K562 (cell line): ENCODE results near the gene KCTD3. TPM values are rescaled to one million over a fixed set of nuclear protein-coding genes. Genes with fewer than 3 reads are reported as not detected.
A peak's percentile ranks its signal among the peaks of the same experiment; 100 is the strongest.

ENCODE experiments used
- ATAC-seq: fragments of 200-7000 bp; cut with Tn5 transposase; 3 replicates; pipeline ENCODE4 v1.9.1; 2020; ENCODE audit warnings: moderate library complexity
- BruUV-seq: library from RNA; stranded (reverse); fragments of 400-500 nt; replicated peaks from 2 replicates; lab custom pipeline; 2021; lab: Mats Ljungman, UMichigan
- CTCF ChIA-PET: fragments of 300-600 bp; formaldehyde crosslinking; extraction: SDS; loops from one replicate; lab custom pipeline; 2021; ENCODE audit warnings: low intra/inter-chr PET ratio; lab: Yijun Ruan, JAX
- POLR2A ChIA-PET: fragments of 300-600, 350-650 bp; sonication (Branson Sonifier 250); formaldehyde crosslinking; extraction: SDS; loops from one replicate; lab custom pipeline; 2021; ENCODE audit warnings: antibody characterized with exemption, inconsistent platforms; lab: Yijun Ruan, JAX
- DNase-seq, 4 experiments: peaks; one replicate each; pipeline versions ENCODE4 v3.0.0 to v3.0.0-alpha.2; 2011 to 2018; ENCODE audit warnings: low spot score in 3 of 4, mixed read lengths in 3 of 4; ENCODE audit errors: extremely low read depth in 1 of 4
- FAIRE-seq: peaks from 2 replicates; lab custom pipeline; 2011; peaks lifted over from hg19 to GRCh38; lab: Jason Lieb, UNC
- H2AFZ ChIP-seq: 2 replicates; pipeline ENCODE4 v1.6.0; 2011; ENCODE audit warnings: low read depth, low read length, control low read depth, inconsistent platforms
- H3K27ac ChIP-seq: fragments of 200-600 bp; 3 replicates; pipeline ENCODE4 v1.8.0; 2011; ENCODE audit warnings: low read depth, mild to moderate bottlenecking, control low read depth, inconsistent platforms, low read length, moderate library complexity, mixed read lengths; ENCODE audit errors: extremely low read depth
- H3K27me3 ChIP-seq, 2 experiments: fragments of 300-600 bp in 1 of 2; 2 replicates in 1 of 2; 3 replicates in 1 of 2; pipeline versions ENCODE4 v1.6.0 to v1.8.0; 2011; ENCODE audit warnings: inconsistent platforms in 2 of 2, low read length in 2 of 2, mild to moderate bottlenecking in 1 of 2, mixed read lengths in 1 of 2, moderate library complexity in 1 of 2; ENCODE audit not compliant: control insufficient read depth in 2 of 2, insufficient read depth in 2 of 2
- H3K36me3 ChIP-seq: fragments of 300-600 bp; 3 replicates; pipeline ENCODE4 v1.8.0; 2011; ENCODE audit warnings: mild to moderate bottlenecking, low read length, inconsistent platforms; ENCODE audit not compliant: control insufficient read depth, insufficient read depth
- H3K4me1 ChIP-seq, 2 experiments: fragments of 200-600 bp in 1 of 2; replicated peaks in 1 of 2; 2 replicates in 1 of 2; 3 replicates in 1 of 2; pipeline versions ENCODE4 v1.5.1 to v1.8.0; 2011; ENCODE audit warnings: inconsistent platforms in 2 of 2, low read length in 2 of 2, mild to moderate bottlenecking in 1 of 2, mixed read lengths in 1 of 2, moderate library complexity in 1 of 2; ENCODE audit not compliant: control insufficient read depth in 2 of 2, insufficient read depth in 2 of 2
- H3K4me2 ChIP-seq: 2 replicates; pipeline ENCODE4 v1.6.1; 2011; ENCODE audit warnings: low read length, control low read depth, inconsistent platforms, mixed read lengths; ENCODE audit not compliant: insufficient read depth
- H3K4me3 ChIP-seq: fragments of 200-600 bp; sonication (generic), shearing (Covaris generic); 2 replicates; pipeline ENCODE4 v1.5.1; 2016; ENCODE audit warnings: control low read depth, inconsistent platforms
- H3K79me2 ChIP-seq: fragments of 200-600 bp; 3 replicates; pipeline ENCODE4 v1.8.0; 2011; ENCODE audit warnings: low read length, inconsistent platforms; ENCODE audit not compliant: control insufficient read depth, insufficient read depth
- H3K9ac ChIP-seq, 2 experiments: 2 replicates each; pipeline versions ENCODE4 v1.6.0 to v1.6.1; 2011; ENCODE audit warnings: low read depth in 2 of 2, low read length in 2 of 2, control low read depth in 1 of 2, inconsistent platforms in 1 of 2, mild to moderate bottlenecking in 1 of 2, mixed read lengths in 1 of 2; ENCODE audit not compliant: insufficient read depth in 1 of 2
- H3K9me1 ChIP-seq: one replicate; pipeline ENCODE4 v1.6.0; 2011; ENCODE audit warnings: inconsistent platforms, mild to moderate bottlenecking, low read length, moderate library complexity; ENCODE audit not compliant: control insufficient read depth, insufficient read depth
- H3K9me3 ChIP-seq: replicated peaks from 2 replicates; pipeline ENCODE4 v1.5.1; 2011; ENCODE audit warnings: low read depth, low read length, inconsistent platforms; ENCODE audit not compliant: control insufficient read depth, insufficient read depth
- H4K20me1 ChIP-seq: replicated peaks from 2 replicates; pipeline ENCODE4 v1.6.1; 2011; ENCODE audit warnings: low read length, inconsistent platforms, mixed read lengths; ENCODE audit not compliant: control insufficient read depth, insufficient read depth
- RAD21 ChIP-seq, 2 experiments: fragments of 250-450 bp in 1 of 2; fragments of 450-650 bp in 1 of 2; sonication (Bioruptor Pico) in 1 of 2; formaldehyde crosslinking in 1 of 2; IDR thresholded peaks in 1 of 2; conservative IDR thresholded peaks in 1 of 2; 2 replicates each; pipeline versions ENCODE4 v1.4.0 to v1.8.0; 2020 to 2022; ENCODE audit warnings: mild to moderate bottlenecking in 2 of 2, moderate library complexity in 1 of 2
- ZNF263 ChIP-seq: sonication (generic); formaldehyde crosslinking; IDR thresholded peaks from 2 replicates; pipeline ENCODE4 v1.8.0; 2022; ENCODE audit warnings: mild to moderate bottlenecking, missing genetic modification reagents, borderline replicate concordance
- WGBS: fragments of 100-300 bp; shearing (Covaris generic); methylation state at CpG from one replicate; pipeline ENCODE4 v1.1.6; 2016; ENCODE audit warnings: low coverage, mixed read lengths; ENCODE audit not compliant: insufficient coverage; ENCODE audit errors: missing lambda C conversion rate; 5-methylcytosine and 5-hydroxymethylcytosine counted together
- in situ Hi-C: fragments of 300-500 bp; cut with MboI; formaldehyde crosslinking; loops from 4 replicates; pipeline ENCODE4 v1.15.0; 2018; ENCODE audit warnings: inconsistent platforms, mixed read lengths
- intact Hi-C: fragments of 100-400 bp; cut with micrococcal nuclease; formaldehyde crosslinking; loops from 2 replicates; pipeline ENCODE4 v1.14.2; 2022
- polyA plus RNA-seq, 8 experiments: library from polyadenylated mRNA; depleted of rRNA in 4 of 8; stranded (reverse) in 5 of 8; unstranded in 3 of 8; fragments of >200 nt; fragmentation: Nextera tagmentation in 2 of 8; fragmentation: Illumina TruSeq in 1 of 8; extraction: Ambion mirVana in 2 of 8; extraction: Trizol in 1 of 8; gene quantifications; 2 replicates each; pipeline versions ENCODE4 v1.2.1 to v1.2.3, GENCODE V29; 2011 to 2014; ENCODE audit warnings: inconsistent platforms in 1 of 8, missing spikeins in 1 of 8
- total RNA-seq, 7 experiments: library from RNA; depleted of rRNA in 6 of 7; stranded (reverse); fragments of >200 nt in 6 of 7; fragmentation: Illumina TruSeq in 2 of 7; extraction: Trizol in 2 of 7; gene quantifications; 2 replicates each; pipeline versions ENCODE4 v1.2.1 to v1.2.3, GENCODE V29; 2011 to 2021; ENCODE audit warnings: low replicate concordance in 1 of 7
- TF ChIP-seq, protein P1 (sequence below), 3 experiments: IDR thresholded peaks in 2 of 3; conservative IDR thresholded peaks in 1 of 3; 2 replicates each; pipeline ENCODE4 v1.5.1; 2011 to 2012; ENCODE audit warnings: low read length in 3 of 3, mild to moderate bottlenecking in 3 of 3, control low read depth in 2 of 3, improper control_type of control experiment in 1 of 3, inconsistent platforms in 1 of 3, low read depth in 1 of 3, mixed read lengths in 1 of 3, moderate library complexity in 1 of 3; ENCODE audit not compliant: insufficient read depth in 2 of 3

KCTD3 gene
- total and polyA plus RNA-seq, 9 of the 15 experiments (the other 6 are each of a cell fraction or from before 2014, with no cell fraction given): 12.8 to 77.1 (median 44.3) TPM

DNA sequence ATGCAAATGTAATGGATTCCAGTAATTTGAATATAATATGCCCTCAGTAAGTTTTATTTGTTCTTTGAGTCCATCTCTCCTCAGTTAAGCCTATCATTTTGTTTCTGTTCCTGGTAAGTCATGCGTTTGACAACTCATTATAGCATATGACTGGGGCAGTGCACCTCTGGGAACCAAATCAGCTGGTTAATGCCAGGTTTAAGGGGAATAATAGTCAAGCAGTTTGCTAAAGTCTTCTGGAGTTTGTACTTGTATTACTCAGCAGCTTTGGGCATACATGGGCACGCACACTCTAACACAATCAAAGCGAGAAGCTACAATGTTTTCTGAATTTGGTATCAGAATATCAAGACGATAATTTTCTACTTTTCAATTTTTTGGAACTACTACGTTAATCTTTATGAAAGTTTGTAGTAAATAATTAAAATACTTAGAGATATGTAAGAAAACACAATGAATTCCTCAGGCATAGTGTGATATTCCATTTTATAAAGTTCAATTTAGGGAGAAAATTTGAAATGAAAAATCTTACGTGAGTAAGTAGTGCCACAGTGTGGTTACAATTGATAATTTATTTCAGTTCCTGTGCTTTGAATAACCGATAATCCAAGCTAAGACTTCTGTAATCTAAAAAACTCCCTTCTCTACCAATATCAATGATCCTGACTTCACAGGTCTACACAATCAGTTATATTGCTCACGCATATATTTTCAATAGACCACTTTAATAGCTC, 43.8 kb upstream of the KCTD3 start:
- Histone ChIP-seq H3K9me3 (no peaks in the 10 kb centered on the region), H3K79me2 (no peaks in the 10 kb centered on the region), H3K36me3 (no peaks in the 10 kb centered on the region), H4K20me1 (no peaks in the 10 kb centered on the region), H3K4me3 (no peak overlapping the region), H3K9me1 (no peaks in the 10 kb centered on the region), H2AFZ (no peak overlapping the region), H3K9ac (no peak overlapping the region), H3K4me2 (no peak overlapping the region), H3K27ac (no peak overlapping the region), H3K4me1 (no peaks in the 10 kb centered on the region), H3K27me3 (no peaks in the 10 kb centered on the region)
- no peak for TF ChIP-seq ZNF263 (CRISPR knock-in tag)
- peak; percentile 11 to 51; a peak in 2 of 4 replicates for TF ChIP-seq RAD21 (CRISPR knock-in tag; conservative IDR thresholded peaks at IDR 0.05 in 1 of 2, IDR thresholded peaks at IDR 0.05 in 1 of 2)
- TF ChIP-seq, protein P1, sequence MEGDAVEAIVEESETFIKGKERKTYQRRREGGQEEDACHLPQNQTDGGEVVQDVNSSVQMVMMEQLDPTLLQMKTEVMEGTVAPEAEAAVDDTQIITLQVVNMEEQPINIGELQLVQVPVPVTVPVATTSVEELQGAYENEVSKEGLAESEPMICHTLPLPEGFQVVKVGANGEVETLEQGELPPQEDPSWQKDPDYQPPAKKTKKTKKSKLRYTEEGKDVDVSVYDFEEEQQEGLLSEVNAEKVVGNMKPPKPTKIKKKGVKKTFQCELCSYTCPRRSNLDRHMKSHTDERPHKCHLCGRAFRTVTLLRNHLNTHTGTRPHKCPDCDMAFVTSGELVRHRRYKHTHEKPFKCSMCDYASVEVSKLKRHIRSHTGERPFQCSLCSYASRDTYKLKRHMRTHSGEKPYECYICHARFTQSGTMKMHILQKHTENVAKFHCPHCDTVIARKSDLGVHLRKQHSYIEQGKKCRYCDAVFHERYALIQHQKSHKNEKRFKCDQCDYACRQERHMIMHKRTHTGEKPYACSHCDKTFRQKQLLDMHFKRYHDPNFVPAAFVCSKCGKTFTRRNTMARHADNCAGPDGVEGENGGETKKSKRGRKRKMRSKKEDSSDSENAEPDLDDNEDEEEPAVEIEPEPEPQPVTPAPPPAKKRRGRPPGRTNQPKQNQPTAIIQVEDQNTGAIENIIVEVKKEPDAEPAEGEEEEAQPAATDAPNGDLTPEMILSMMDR (IDR thresholded peaks at IDR 0.05 in 2 of 3, conservative IDR thresholded peaks at IDR 0.05 in 1 of 3; ENCODE audit: insufficient read depth in 2 of 3, low read depth in 1 of 3, low read length in 3 of 3): peak in 1 of 3 experiments; percentile 25; a peak in 2 of 6 replicates
- intact Hi-C loops (loop anchor here (10.0 kb wide), 1 partner anchor 1258 kb away; no protein-coding TSS in a partner anchor), in situ Hi-C loops (loop anchor here (10.0 kb wide), 1 partner anchor 1308 kb away; no protein-coding TSS in a partner anchor)
- ATAC-seq: no peak
- no peak for DNase-seq
- FAIRE-seq: no peak
- POLR2A ChIA-PET: no interaction called here
- BruUV-seq: no TSS peak
- CTCF ChIA-PET: interaction anchor here (1.4 kb wide), 1 partner anchor 895 kb away, joined by 5 read pairs; no protein-coding TSS in a partner anchor
- 0% methylated on average over 8 of the region's 8 CpGs for WGBS
